GM23338 (cell line): ENCODE measurements around the gene RAN. TPM values are rescaled to one million over a fixed set of nuclear protein-coding genes. Genes with fewer than 3 reads are reported as not detected.
A peak's percentile ranks its signal among the peaks of the same experiment; 100 is the strongest.

Source experiments
- ATAC-seq: fragments of 200-7000 bp; cut with Tn5 transposase; 3 replicates; pipeline ENCODE4 v1.9.1; 2020
- DNase-seq: peaks from one replicate; pipeline ENCODE4 v3.0.0-alpha.2; 2015; ENCODE audit warnings: low spot score
- H2AFZ ChIP-seq: fragments of 200-600 bp; sonication (generic); 2 replicates; pipeline ENCODE4 v1.8.0; 2016; ENCODE audit warnings: antibody characterized with exemption, mild to moderate bottlenecking, moderate library complexity
- H3F3A ChIP-seq: fragments of 200-600 bp; sonication (generic); replicated peaks from 2 replicates; pipeline ENCODE4 v1.8.0; 2017; ENCODE audit warnings: antibody characterized with exemption, mixed run types, low read depth
- H3K27ac ChIP-seq: fragments of 200-600 bp; sonication (generic); 2 replicates; pipeline ENCODE4 v1.6.1; 2016; ENCODE audit warnings: low read depth
- H3K27me3 ChIP-seq: fragments of 200-600 bp; sonication (generic); 2 replicates; pipeline ENCODE4 v1.8.0; 2016; ENCODE audit warnings: mild to moderate bottlenecking, mixed run types, moderate library complexity; ENCODE audit not compliant: insufficient read depth
- H3K36me3 ChIP-seq: fragments of 200-600 bp; sonication (generic); 2 replicates; pipeline ENCODE4 v1.8.0; 2016; ENCODE audit warnings: mild to moderate bottlenecking; ENCODE audit not compliant: insufficient read depth
- H3K4me1 ChIP-seq: fragments of 200-600 bp; sonication (generic); 2 replicates; pipeline ENCODE4 v1.8.0; 2016; ENCODE audit warnings: mild to moderate bottlenecking, moderate library complexity; ENCODE audit not compliant: insufficient read depth
- H3K4me2 ChIP-seq: fragments of 200-600 bp; sonication (generic); 2 replicates; pipeline ENCODE4 v1.7.1; 2017; ENCODE audit warnings: mixed run types
- H3K4me3 ChIP-seq: fragments of 200-600 bp; sonication (generic); 2 replicates; pipeline ENCODE4 v1.6.1; 2016; ENCODE audit warnings: mixed run types
- H3K79me2 ChIP-seq: fragments of 200-600 bp; sonication (generic); replicated peaks from 2 replicates; pipeline ENCODE4 v1.8.0; 2017; ENCODE audit warnings: mild to moderate bottlenecking; ENCODE audit not compliant: insufficient read depth
- H3K9me2 ChIP-seq: fragments of 200-600 bp; sonication (generic); 2 replicates; pipeline ENCODE4 v1.8.0; 2017; ENCODE audit not compliant: insufficient read depth
- H4K20me1 ChIP-seq: fragments of 200-600 bp; sonication (generic); replicated peaks from 2 replicates; pipeline ENCODE4 v1.8.0; 2017; ENCODE audit warnings: mild to moderate bottlenecking; ENCODE audit not compliant: insufficient read depth
- H3K27ac Mint-ChIP-seq: 2 replicates; pipeline ENCODE4 v1.8.0; 2020; ENCODE audit warnings: inconsistent platforms, mild to moderate bottlenecking, moderate library complexity, mixed read lengths
- H3K27me3 Mint-ChIP-seq: 3 replicates; pipeline ENCODE4 v1.8.0; 2022; ENCODE audit warnings: low read depth, mild to moderate bottlenecking, moderate library complexity, mixed read lengths, inconsistent platforms; ENCODE audit not compliant: insufficient read depth, poor library complexity
- H3K36me3 Mint-ChIP-seq: 3 replicates; pipeline ENCODE4 v1.8.0; 2021; ENCODE audit warnings: low read depth, mild to moderate bottlenecking, inconsistent platforms, moderate library complexity, mixed read lengths
- H3K4me1 Mint-ChIP-seq: 3 replicates; pipeline ENCODE4 v1.8.0; 2020; ENCODE audit warnings: mild to moderate bottlenecking, inconsistent platforms, mixed read lengths
- H3K4me3 Mint-ChIP-seq: 3 replicates; pipeline ENCODE4 v1.8.0; 2021; ENCODE audit warnings: moderate library complexity, mild to moderate bottlenecking, inconsistent platforms, mixed read lengths
- H3K9me3 Mint-ChIP-seq: 3 replicates; pipeline ENCODE4 v1.8.0; 2020; ENCODE audit warnings: moderate library complexity, mild to moderate bottlenecking, inconsistent platforms, mixed read lengths
- CTCF ChIP-seq, 2 experiments: fragments of 200-600 bp in 1 of 2; sonication (generic) in 1 of 2; conservative IDR thresholded peaks; 2 replicates each; pipeline versions ENCODE4 v1.5.1 to v1.6.1; 2016 to 2017; ENCODE audit warnings: antibody characterized with exemption in 2 of 2, low read depth in 2 of 2, mild to moderate bottlenecking in 2 of 2, moderate library complexity in 1 of 2
- EZH2 ChIP-seq: fragments of 200-600 bp; sonication (generic); IDR thresholded peaks from one replicate; pipeline ENCODE4 v1.8.0; 2017; ENCODE audit warnings: antibody characterized with exemption, mild to moderate bottlenecking, low read depth; ENCODE audit not compliant: unreplicated experiment
- EZH2phosphoT487 ChIP-seq: fragments of 200-600 bp; sonication (generic); IDR thresholded peaks from one replicate; pipeline ENCODE4 v1.8.1; 2018; ENCODE audit warnings: antibody characterized with exemption; ENCODE audit not compliant: unreplicated experiment
- JUNB ChIP-seq: IDR thresholded peaks from one replicate; pipeline ENCODE4 v1.6.1; 2016; ENCODE audit warnings: antibody characterized with exemption; ENCODE audit not compliant: unreplicated experiment
- NANOG ChIP-seq: IDR thresholded peaks from 2 replicates; pipeline ENCODE4 v1.6.1; 2016; ENCODE audit warnings: antibody characterized with exemption, borderline replicate concordance
- POLR2AphosphoS5 ChIP-seq: IDR thresholded peaks from 2 replicates; pipeline ENCODE4 v1.6.1; 2016; ENCODE audit warnings: antibody characterized with exemption, low read depth
- STAT1 ChIP-seq: IDR thresholded peaks from one replicate; pipeline ENCODE4 v1.6.1; 2016; ENCODE audit warnings: antibody characterized with exemption; ENCODE audit not compliant: unreplicated experiment
- ZNF114 ChIP-seq: fragments of 250-450 bp; sonication (Bioruptor Pico); IDR thresholded peaks from 2 replicates; pipeline ENCODE4 v1.5.0; 2020; ENCODE audit warnings: mild to moderate bottlenecking, moderate library complexity
- polyA plus RNA-seq: library from polyadenylated mRNA; unstranded; fragments of >200 nt; fragmentation: Nextera tagmentation; extraction: Ambion mirVana; gene quantifications from 2 replicates; pipeline ENCODE4 v1.2.1, GENCODE V29; 2016
- total RNA-seq: library from RNA; depleted of rRNA; stranded (reverse); fragments of >200 nt; shearing (Covaris generic); gene quantifications from 2 replicates; pipeline ENCODE4 v1.2.3, GENCODE V29; 2014
- TF ChIP-seq, protein P1 (sequence below): IDR thresholded peaks from one replicate; pipeline ENCODE4 v1.6.1; 2018; ENCODE audit warnings: antibody characterized with exemption; ENCODE audit not compliant: unreplicated experiment
- TF ChIP-seq, protein P2 (sequence below): IDR thresholded peaks from 2 replicates; pipeline ENCODE4 v1.6.1; 2016; ENCODE audit warnings: antibody characterized with exemption
- TF ChIP-seq, protein P3 (sequence below): fragments of 250-450 bp; sonication (Bioruptor Pico); IDR thresholded peaks from 2 replicates; pipeline ENCODE4 v1.5.0; 2020; ENCODE audit warnings: mild to moderate bottlenecking, moderate library complexity

The RAN gene
- total and polyA plus RNA-seq, 2 experiments from 2014 or later, result 976 to 2,289 TPM

GRCh38 chr12:130876297-130876696 is 4.4 kb downstream of the RAN start (continued):
- no peak for TF ChIP-seq CTCF (conservative IDR thresholded peaks at IDR 0.05; ENCODE audit: low read depth in 2 of 2)

GRCh38 chr12:130876758-130877157 is 4.9 kb downstream of the RAN start:
- H3F3A ChIP-seq, result peaks cover 57% of the 10 kb centered on the region
- peaks cover 4% of the 10 kb centered on the region; the same call in 2 of the 3 replicates for H3K9me3 Mint-ChIP-seq
- no peak overlapping the region for H3K27ac Mint-ChIP-seq
- no peak overlapping the region for H3K4me2 ChIP-seq
- peaks cover 33% of the 10 kb centered on the region for H3K79me2 ChIP-seq
- no peaks in the 10 kb centered on the region for H3K9me2 ChIP-seq
- H3K27me3 Mint-ChIP-seq, result peaks cover 24% of the 10 kb centered on the region
- H2AFZ ChIP-seq, result no peak overlapping the region
- H3K36me3 Mint-ChIP-seq, result peaks cover 54% of the 10 kb centered on the region
- TF ChIP-seq, protein P1, sequence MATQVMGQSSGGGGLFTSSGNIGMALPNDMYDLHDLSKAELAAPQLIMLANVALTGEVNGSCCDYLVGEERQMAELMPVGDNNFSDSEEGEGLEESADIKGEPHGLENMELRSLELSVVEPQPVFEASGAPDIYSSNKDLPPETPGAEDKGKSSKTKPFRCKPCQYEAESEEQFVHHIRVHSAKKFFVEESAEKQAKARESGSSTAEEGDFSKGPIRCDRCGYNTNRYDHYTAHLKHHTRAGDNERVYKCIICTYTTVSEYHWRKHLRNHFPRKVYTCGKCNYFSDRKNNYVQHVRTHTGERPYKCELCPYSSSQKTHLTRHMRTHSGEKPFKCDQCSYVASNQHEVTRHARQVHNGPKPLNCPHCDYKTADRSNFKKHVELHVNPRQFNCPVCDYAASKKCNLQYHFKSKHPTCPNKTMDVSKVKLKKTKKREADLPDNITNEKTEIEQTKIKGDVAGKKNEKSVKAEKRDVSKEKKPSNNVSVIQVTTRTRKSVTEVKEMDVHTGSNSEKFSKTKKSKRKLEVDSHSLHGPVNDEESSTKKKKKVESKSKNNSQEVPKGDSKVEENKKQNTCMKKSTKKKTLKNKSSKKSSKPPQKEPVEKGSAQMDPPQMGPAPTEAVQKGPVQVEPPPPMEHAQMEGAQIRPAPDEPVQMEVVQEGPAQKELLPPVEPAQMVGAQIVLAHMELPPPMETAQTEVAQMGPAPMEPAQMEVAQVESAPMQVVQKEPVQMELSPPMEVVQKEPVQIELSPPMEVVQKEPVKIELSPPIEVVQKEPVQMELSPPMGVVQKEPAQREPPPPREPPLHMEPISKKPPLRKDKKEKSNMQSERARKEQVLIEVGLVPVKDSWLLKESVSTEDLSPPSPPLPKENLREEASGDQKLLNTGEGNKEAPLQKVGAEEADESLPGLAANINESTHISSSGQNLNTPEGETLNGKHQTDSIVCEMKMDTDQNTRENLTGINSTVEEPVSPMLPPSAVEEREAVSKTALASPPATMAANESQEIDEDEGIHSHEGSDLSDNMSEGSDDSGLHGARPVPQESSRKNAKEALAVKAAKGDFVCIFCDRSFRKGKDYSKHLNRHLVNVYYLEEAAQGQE, result no peak
- no peak for TF ChIP-seq EZH2phosphoT487
- TF ChIP-seq, protein P2, sequence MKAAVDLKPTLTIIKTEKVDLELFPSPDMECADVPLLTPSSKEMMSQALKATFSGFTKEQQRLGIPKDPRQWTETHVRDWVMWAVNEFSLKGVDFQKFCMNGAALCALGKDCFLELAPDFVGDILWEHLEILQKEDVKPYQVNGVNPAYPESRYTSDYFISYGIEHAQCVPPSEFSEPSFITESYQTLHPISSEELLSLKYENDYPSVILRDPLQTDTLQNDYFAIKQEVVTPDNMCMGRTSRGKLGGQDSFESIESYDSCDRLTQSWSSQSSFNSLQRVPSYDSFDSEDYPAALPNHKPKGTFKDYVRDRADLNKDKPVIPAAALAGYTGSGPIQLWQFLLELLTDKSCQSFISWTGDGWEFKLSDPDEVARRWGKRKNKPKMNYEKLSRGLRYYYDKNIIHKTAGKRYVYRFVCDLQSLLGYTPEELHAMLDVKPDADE, result no peak
- TF ChIP-seq ZNF114 (CRISPR knock-in tag), result no peak
- no peak for TF ChIP-seq NANOG
- TF ChIP-seq, protein P3, sequence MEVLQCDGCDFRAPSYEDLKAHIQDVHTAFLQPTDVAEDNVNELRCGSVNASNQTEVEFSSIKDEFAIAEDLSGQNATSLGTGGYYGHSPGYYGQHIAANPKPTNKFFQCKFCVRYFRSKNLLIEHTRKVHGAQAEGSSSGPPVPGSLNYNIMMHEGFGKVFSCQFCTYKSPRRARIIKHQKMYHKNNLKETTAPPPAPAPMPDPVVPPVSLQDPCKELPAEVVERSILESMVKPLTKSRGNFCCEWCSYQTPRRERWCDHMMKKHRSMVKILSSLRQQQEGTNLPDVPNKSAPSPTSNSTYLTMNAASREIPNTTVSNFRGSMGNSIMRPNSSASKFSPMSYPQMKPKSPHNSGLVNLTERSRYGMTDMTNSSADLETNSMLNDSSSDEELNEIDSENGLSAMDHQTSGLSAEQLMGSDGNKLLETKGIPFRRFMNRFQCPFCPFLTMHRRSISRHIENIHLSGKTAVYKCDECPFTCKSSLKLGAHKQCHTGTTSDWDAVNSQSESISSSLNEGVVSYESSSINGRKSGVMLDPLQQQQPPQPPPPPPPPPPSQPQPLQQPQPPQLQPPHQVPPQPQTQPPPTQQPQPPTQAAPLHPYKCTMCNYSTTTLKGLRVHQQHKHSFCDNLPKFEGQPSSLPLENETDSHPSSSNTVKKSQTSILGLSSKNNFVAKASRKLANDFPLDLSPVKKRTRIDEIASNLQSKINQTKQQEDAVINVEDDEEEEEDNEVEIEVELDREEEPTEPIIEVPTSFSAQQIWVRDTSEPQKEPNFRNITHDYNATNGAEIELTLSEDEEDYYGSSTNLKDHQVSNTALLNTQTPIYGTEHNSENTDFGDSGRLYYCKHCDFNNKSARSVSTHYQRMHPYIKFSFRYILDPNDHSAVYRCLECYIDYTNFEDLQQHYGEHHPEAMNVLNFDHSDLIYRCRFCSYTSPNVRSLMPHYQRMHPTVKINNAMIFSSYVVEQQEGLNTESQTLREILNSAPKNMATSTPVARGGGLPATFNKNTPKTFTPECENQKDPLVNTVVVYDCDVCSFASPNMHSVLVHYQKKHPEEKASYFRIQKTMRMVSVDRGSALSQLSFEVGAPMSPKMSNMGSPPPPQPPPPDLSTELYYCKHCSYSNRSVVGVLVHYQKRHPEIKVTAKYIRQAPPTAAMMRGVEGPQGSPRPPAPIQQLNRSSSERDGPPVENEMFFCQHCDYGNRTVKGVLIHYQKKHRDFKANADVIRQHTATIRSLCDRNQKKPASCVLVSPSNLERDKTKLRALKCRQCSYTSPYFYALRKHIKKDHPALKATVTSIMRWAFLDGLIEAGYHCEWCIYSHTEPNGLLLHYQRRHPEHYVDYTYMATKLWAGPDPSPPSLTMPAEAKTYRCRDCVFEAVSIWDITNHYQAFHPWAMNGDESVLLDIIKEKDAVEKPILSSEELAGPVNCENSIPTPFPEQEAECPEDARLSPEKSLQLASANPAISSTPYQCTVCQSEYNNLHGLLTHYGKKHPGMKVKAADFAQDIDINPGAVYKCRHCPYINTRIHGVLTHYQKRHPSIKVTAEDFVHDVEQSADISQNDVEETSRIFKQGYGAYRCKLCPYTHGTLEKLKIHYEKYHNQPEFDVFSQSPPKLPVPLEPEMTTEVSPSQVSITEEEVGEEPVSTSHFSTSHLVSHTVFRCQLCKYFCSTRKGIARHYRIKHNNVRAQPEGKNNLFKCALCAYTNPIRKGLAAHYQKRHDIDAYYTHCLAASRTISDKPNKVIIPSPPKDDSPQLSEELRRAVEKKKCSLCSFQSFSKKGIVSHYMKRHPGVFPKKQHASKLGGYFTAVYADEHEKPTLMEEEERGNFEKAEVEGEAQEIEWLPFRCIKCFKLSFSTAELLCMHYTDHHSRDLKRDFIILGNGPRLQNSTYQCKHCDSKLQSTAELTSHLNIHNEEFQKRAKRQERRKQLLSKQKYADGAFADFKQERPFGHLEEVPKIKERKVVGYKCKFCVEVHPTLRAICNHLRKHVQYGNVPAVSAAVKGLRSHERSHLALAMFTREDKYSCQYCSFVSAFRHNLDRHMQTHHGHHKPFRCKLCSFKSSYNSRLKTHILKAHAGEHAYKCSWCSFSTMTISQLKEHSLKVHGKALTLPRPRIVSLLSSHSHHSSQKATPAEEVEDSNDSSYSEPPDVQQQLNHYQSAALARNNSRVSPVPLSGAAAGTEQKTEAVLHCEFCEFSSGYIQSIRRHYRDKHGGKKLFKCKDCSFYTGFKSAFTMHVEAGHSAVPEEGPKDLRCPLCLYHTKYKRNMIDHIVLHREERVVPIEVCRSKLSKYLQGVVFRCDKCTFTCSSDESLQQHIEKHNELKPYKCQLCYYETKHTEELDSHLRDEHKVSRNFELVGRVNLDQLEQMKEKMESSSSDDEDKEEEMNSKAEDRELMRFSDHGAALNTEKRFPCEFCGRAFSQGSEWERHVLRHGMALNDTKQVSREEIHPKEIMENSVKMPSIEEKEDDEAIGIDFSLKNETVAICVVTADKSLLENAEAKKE (CRISPR knock-in tag), result no peak
- no peak for TF ChIP-seq POLR2AphosphoS5
- no peak for TF ChIP-seq JUNB
- no peak for TF ChIP-seq EZH2
- TF ChIP-seq STAT1, result no peak
- peak overlapping the region; percentile 4; the same call in 1 of the 3 replicates for H3K4me3 Mint-ChIP-seq
- no peak for DNase-seq
- peaks cover 47% of the 10 kb centered on the region for H3K36me3 ChIP-seq
- H3K4me1 Mint-ChIP-seq, result peaks cover 53% of the 10 kb centered on the region
- no peak overlapping the region; the same call in 1 of the 2 replicates for H3K27ac ChIP-seq
- H3K27me3 ChIP-seq, result no peaks in the 10 kb centered on the region
- ATAC-seq, result no peak
- no peak overlapping the region for H3K4me3 ChIP-seq
- peaks cover 39% of the 10 kb centered on the region for H3K4me1 ChIP-seq
- H4K20me1 ChIP-seq, result peaks cover 44% of the 10 kb centered on the region
